NCI-H446 treated with DMSO at 0.1 percent for 48 hours (cell line): Measurements from ENCODE around the gene SPTBN5.

ENCODE experiments used
- DNase-seq: peaks from one replicate; lab custom pipeline; 2025; lab: John Stamatoyannopoulos, UW

Gene SPTBN5

DNA sequence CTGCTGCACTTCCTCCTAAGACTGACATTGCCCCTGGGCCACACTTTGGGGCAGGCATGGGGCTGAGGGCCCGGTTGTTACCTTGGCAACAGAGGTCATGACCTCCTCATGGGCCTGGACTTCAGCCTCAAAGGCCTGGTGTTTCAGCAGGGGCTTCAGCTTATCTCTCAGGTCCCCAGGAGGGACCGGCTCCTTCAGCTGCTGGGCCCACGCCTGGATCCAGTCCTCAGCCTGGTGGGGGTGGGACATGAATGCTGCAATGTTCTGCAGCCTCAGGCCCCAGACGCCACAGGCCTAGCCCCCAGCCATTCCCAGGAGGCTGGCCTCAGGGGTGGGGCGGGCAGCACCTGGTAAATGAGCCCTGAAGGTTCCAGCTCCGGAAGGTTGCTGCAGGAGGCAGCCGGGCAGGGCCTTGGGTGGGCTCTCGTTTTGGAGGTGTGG lies 27.6 kb downstream of the SPTBN5 start:
- no peak for DNase-seq

GRCh38 chr15:41865490-41866055 lies 28.3 kb downstream of the SPTBN5 start:
- no peak for DNase-seq

GRCh38 chr15:41862515-41863116 lies 31.2 kb downstream of the SPTBN5 start:
- no peak for DNase-seq

DNA sequence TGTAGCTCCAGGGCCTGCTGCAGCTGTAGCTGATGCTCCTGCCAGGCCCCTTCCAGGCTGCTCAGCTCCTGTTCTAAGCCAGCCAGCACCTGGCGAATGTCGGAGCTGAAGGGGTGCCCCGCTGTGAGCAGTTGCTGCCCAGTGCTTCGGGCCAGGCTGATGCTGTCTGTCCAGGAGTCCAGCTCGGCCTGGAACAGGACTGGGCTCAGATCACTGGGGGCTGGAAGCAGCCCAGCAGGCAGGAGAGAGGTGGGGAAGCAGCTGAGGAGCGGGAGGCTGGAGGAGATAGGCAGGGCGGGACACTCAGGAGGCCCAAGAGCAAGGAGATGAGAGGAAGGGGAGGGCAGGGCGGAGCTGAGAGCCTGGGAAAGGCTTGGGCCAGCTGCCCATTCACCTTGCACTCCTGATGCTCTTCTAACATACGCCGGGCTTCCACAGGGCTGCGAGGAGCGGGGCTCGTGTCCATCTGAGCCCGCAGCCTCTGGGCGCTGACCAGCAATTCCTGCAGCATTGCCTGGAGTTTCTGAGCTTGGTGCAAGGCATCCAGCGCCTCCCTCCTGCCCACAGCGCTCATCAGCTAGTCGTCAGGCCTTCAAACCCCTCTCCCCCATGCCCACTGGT lies 32.0 kb downstream of the SPTBN5 start:
- DNase-seq = no peak

DNA sequence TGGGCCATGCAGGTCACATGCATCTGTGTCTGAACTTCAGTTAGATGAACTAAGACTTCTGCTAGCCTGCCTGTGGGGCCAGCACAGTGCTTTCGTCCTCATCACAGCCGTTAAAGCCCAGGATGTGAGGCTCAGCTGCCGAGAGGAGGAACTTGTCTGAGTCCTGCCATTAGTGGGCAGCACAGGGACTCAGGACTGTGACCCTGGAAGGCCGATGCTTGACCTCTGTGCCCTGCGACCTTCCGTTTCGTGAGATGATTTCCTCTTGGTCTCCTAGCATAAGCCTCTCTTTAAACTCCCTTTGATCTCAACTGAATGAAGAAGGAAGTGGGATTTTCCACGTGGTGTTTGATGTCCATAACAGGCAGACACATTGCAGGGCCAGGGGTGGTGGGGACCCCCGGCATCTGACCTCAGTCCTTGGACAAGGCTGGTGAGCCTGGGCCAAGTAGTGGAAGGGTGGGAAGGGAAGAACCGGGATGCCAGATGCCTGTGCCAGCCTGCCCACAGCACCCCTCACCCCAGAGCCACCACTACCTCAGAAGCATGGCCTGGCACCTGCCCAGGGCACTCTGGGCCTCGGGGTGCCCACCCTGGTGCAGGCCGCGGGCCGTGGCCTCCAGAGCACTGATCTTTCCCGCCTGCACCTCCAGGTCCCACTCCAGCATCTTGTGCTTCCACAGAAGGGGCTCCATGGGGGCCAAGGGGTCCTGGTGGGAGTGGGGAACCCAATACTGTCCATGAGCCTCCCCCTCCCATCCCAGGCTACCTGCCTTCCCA lies 33.6 kb downstream of the SPTBN5 start:
- no peak for DNase-seq

DNA sequence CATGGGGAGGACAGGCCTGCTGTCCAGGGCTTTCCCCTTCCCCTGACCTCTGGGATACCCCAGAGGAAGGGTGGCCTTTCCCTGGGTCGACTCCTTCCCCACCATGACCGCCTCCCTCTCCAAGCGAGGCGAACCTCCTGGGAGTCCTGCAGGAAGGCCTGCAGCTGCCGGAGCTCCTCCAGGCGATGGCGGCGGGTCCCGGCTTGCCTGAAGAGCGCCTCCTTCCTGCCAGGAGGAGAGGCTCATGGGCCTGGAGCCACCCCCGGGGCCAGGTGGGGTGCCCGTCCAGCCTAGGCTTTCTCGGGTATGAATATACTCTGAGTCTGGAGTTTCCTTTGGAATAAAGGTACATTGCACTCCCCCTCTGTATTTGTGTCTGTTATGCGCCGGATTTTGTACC lies 35.1 kb downstream of the SPTBN5 start:
- DNase-seq = no peak

DNA sequence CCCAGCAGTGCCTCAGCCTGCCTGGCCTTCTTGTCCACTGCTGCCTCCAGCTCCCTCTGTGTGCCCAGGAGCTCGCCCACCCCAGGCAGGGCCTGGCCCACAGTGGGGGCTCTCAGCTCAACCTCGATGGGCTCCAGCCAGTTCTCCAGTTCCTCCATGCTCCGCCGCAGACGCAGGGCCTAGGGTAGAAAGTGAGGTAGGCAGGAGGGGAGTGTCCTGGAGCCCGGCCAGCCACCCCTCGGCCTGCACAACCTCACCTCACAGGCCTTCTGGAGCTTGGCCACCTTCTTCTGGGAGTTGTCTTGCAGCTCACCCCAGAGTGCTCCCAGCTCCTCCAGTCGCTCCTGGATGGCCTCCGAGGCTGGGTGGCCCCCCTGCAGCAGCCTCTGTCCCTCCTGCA lies 36.5 kb downstream of the SPTBN5 start:
- DNase-seq = no peak

DNA sequence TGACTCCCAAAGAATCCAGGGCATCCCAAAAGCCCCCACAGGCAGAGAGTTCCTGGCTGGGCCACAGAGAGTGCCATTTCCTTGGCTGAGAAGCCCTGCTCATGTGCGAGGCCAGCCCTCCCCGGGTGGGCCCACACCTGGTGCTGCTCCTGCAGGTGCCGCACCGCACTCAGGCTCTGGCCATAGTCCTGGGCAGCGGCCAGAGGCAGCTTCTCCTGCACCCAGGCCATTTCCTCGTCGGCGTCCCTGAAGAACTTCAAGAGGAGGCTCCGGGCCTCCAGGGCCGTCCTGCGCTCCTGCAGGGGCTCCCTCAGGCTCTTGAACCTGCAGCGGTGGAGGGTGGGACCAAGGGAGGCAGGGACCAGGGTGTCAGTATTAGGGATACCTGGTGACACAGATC lies 37.1 kb downstream of the SPTBN5 start:
- no peak for DNase-seq

- DNase-seq = no peak
These were observed 37.6 kb downstream of the SPTBN5 start for GRCh38 chr15:41856262-41856661.

DNA sequence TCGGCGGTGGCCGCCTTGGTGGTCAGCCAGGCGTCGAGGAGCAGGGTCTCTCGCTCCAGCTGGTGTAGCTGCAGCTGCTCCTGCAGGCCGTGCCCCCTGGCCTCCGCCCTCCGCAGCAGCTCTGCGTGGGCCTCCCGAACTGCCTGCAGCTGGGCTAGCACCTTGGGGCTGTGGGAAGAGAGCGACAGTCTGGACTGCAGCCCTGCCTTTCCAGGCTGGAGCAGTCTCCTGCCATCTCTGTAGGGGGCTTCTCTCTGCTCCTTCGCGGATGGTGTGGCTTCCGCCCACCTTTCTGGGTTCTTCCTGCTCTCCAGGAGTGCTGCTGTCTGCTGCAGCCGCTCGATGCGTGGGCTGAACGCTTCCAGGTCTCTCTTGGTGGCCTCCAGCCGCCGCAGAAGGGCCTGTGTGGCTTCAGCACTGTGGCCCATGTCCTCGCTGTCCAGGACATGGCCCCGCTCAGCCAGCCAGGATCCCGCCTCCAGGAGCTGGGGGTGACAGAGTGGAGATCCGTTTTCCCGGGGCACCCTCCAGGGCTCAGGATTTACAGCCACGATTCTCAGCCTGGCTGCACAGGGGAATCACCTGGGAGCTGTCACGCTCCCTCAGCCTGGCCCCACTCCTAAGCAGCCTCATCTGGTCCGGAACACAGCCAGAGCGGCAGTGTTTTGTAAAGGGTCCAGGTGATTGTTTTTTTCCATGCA lies 38.4 kb downstream of the SPTBN5 start:
- DNase-seq = no peak

- no peak for DNase-seq
These were observed 39.4 kb downstream of the SPTBN5 start for GRCh38 chr15:41854443-41854842.

GRCh38 chr15:41853831-41854230 lies 40.0 kb downstream of the SPTBN5 start:
- no peak for DNase-seq

DNA sequence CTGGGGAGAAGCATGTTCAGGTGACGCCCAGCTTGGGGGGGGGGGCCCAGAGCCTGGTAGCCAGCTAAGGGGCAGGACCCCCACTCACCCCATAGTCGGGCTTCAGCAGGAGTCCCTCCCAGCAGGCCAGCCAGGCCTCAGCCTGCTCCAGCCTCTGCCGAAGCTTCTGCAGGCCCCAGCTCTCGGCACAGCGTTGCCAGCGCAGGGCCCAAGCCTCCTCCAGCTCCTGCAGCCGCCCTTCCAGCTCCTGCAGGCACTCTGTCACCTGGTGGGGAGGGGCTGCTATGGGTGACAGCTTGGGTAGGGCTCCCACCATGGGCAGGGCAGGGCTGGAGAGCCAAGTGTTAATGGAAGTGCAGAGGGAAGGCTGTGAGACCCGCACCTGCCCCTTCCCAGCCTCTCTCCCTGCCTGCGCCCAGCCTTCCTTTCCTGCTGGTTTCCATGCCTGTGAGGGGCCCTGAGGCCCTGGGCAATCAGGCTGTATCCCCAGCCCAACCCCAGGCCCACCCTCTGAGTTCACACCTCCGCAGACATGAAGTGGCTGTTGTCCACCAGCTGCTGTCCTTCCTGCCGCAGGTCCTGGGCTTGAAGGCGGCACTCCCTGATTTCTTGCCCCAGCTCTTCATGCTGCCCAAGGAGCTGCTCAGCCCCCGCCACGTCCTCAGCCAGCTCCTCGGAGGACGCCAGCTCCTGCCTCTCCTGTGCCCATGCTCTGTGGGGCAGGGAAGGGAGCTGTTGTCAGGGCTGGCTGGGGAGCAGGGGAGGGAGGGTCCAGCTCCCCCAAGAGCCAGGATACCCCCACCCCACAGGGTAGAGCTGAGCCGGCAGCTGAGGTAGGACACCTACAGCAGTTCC lies 40.9 kb downstream of the SPTBN5 start:
- DNase-seq = no peak

DNA sequence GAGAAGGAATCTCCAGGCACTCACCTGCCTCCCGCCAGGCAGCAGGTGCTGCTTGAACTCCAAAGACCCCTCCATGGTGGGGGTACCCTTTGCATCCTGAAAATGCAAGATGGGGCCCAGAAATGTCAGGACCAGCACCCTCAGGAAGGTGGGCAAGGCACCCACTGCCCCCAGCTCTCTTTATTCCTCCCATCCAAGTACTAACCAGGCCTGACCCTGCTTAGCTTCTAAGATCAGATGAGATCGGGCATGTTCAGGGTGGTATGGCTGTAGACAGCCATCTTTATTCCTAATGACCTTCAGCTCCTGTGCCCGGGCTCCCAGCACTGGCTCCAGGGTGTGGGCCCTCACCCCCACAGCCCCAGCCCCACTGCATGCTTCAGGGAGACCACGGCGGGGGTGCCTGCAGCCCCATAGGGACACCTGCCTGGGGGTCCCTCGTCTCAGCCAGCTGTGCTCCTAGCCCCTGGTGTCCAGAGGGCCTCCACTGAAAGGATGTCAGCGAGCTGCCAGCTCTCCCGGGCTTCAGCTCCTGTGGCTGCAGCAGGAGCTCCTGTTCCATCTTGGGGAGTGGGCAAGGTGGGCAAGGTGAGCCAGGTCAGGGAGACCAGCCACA lies 42.0 kb downstream of the SPTBN5 start:
- no peak for DNase-seq

DNA sequence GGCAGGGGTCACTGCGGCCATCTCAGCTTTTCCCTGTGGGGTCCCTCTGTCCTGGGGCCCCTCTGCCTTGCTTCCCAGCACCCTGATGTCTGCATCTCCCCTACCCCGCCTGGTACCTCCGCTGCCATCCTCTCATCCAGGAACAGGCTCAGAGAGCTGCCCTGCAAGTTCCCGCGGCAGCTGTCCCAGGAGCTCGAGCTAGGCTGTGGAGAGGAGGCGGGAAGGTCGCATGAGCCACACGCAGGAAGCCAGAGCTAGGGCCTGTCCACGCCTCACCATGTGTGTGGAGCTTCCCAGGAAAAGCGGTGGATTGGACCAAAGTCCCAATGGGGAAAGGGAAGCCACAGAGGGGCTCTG lies 42.7 kb downstream of the SPTBN5 start:
- DNase-seq = no peak

- DNase-seq = no peak
These were observed 43.2 kb downstream of the SPTBN5 start for GRCh38 chr15:41850482-41851166.

DNA sequence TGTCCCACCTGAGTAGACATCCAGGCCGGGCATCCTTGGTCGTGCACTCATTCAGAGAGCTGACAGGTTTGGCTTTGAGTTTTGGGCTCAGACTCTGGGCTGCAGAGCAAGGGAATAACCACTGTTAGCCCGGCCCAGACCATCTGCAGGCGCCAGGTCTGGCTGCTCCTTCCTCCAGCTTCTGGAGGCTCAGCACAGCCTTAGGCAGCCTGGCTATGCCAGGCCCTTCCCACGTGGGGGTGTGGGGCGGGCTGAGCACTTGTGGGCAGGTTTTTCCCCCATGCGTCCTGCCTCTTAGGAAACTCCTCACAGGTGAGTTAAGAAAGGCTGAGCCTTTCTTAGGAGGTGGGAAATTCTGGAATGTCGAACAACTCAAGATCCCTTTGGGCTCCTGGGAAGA lies 44.0 kb downstream of the SPTBN5 start:
- DNase-seq = no peak

DNA sequence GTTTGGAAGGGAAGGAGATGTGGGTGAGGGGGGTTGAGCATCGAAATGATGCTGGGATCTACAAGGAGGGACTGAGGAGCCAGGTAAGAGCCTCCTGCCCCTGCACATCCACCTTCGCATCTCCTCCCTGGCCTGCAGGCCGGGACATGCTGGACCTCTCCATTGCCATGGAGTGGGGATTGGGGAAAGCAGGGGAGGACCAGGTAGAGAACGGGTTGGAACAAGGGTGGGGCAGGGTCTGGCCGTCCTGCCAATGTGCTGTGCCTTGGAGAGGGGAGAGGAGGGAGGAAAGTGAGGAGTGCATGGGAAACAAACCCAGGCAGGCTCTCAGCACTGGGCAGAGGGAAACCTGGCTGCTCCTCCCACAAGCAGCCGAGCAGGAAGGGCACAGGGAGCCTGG lies 44.6 kb downstream of the SPTBN5 start:
- no peak for DNase-seq

DNA sequence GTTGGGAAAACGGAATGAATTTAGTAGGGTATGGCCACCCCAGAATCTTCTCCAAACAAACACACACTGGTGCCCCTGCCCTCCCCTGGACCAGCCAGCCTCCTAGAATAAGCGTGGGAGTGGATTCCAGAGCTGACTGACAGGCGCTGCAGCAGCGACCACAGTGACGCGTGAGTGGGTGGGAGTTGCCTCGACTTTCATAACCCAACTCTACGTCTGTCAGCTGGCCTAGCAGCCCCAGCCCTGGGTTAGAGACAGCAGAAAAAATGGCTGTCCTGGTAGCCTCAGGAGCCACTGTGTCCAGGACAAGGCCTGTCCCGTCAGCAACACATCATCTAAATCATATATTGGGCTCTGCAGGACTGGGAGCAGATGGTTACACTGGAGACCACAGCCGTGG lies 45.2 kb downstream of the SPTBN5 start:
- DNase-seq = no peak

- no peak for DNase-seq
These were observed 45.9 kb downstream of the SPTBN5 start for GRCh38 chr15:41847981-41848380.

DNA sequence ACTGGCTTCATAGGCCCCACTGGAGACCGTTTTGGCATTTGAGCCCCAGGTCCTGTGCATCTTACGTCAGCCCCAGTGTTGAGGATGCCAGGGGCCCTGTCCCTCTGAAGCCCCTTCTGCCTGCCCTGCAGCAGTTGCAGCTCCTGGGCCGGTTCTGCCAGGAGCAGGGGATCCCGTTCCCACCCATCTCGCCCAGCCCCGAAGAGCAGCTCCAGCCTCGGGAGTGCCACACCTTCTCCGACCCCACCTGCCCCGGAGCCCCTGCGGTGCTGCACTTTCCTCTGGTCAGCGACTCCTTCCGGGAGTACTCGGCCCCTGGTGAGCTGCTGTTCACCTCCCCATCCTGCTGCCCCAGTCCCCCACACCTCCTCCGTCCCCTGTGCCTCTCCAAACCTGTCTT lies 46.6 kb downstream of the SPTBN5 start:
- no peak for DNase-seq
